Measurements from ENCODE around the gene LAMB4. TPM values are rescaled to one million over a fixed set of nuclear protein-coding genes. Genes with fewer than 3 reads are reported as not detected.

The LAMB4 gene
- total RNA-seq, 1 donor from 2014 or later: not detected

DNA sequence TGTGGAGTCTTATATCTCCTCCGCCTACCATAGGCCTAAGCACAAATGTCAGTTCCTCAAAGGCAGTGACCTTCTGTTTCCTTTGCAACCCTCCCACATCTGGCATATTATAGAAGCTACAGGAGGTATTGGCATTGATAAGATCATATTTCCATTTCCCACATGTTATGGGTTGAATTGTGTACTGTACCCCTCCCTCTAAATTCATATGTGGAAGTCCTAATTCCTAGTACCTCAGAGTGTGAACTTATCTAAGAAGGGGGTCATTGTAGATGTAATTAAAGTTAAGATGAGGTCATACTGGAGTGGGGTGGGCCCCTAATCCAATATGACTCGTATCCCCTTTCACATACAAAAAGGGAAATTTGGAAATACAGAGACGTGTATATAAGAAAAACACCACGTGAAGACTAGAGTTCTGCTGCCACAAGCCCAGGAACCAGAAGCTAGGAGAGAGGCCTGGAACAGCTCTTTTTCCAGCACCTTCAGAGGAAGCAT, 6.1 kb upstream of the LAMB4 start:
- Mint-ChIP-seq H3K4me1 (peaks cover 25% of the 10 kb centered on the region), H3K9me3 (peaks cover 9% of the 10 kb centered on the region), H3K36me3 (ENCODE audit: low read depth) (peaks cover 3% of the 10 kb centered on the region), H3K27me3 (peaks cover 10% of the 10 kb centered on the region), H3K4me3 (peak overlapping the region; percentile 66), H3K27ac (peak overlapping the region; percentile 93)
- no peak for DNase-seq
- intact Hi-C loops (cut with micrococcal nuclease): loop anchor here (5.0 kb wide), 2 partner anchors 244 to 319 kb away; partner anchors contain the start of gene DLD

DNA sequence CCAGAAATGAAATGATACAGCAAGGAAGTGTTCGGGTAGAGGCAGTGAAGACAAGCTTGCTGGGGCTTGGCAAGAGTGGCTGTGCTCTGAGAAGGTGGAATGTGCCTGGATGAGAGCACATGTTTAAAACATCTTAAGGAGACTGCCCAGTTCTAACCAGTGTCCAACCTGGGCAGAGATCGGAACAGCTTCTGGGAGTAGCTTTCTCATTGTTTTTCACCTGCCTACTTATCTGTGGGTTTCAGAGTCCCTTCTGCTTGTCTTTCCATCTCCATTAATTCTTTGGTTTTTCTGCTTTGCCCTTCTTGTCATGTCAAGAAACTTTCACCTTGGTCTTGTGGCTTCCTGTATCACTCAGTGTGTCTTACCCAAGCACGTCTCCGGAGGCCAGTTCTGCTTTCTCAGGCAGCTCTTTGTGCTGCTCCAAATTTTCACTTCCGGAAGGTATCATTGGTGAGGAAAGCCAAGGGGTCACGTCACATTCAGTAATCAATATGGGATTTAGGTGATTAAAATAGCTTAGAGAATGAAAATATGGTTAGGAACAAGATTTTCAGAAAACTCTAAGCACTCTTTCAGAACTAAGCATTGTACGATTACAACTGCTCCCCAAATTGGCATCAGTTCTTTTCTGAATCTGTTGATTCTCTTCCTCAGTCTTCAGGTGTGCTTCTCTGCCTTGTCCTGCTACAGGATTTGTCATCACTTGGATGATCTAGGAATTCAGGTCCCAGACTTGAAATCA, 5.5 kb upstream of the LAMB4 start:
- Mint-ChIP-seq H3K36me3 (ENCODE audit: low read depth) (peaks cover 3% of the 10 kb centered on the region), H3K4me1 (peaks cover 25% of the 10 kb centered on the region), H3K9me3 (peaks cover 9% of the 10 kb centered on the region), H3K27ac (peak overlapping the region; percentile 93), H3K27me3 (peaks cover 14% of the 10 kb centered on the region), H3K4me3 (peak overlapping the region; percentile 66)
- DNase-seq: peak; percentile 82
- intact Hi-C loops (cut with micrococcal nuclease): loop anchor here (5.0 kb wide), 2 partner anchors 243 to 318 kb away; partner anchors contain the start of gene DLD

DNA sequence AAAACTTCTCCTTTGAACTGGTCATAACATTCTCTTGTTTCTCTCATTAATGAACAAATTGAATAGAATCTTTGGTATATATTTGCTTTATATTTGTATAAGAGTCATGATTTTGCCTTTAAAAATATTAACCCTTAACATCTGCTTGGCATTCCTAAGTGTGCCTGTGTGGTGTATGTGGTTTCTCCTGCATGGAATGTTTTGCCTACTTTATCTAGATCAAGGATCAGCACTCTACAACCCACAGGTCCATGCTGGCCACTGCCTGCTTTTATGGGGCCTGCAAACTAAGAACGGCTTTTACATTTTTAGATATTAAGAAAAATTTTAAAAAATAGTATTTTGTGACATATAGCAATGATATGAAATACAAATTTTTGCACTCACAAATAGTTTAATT, 4.3 kb upstream of the LAMB4 start:
- H3K27me3 Mint-ChIP-seq: peaks cover 14% of the 10 kb centered on the region
- H3K9me3 Mint-ChIP-seq: peaks cover 9% of the 10 kb centered on the region
- intact Hi-C loops (cut with micrococcal nuclease): no loop called here
- H3K27ac Mint-ChIP-seq: no peak overlapping the region
- H3K4me1 Mint-ChIP-seq: peaks cover 25% of the 10 kb centered on the region
- no peak overlapping the region for H3K4me3 Mint-ChIP-seq
- no peak for DNase-seq
- peaks cover 3% of the 10 kb centered on the region for H3K36me3 Mint-ChIP-seq (ENCODE audit: low read depth)

- H3K27ac Mint-ChIP-seq: no peak overlapping the region
- H3K27me3 Mint-ChIP-seq: peaks cover 13% of the 10 kb centered on the region
These were observed 2.5 kb upstream of the LAMB4 start for GRCh38 chr7:108132551-108133265.

DNA sequence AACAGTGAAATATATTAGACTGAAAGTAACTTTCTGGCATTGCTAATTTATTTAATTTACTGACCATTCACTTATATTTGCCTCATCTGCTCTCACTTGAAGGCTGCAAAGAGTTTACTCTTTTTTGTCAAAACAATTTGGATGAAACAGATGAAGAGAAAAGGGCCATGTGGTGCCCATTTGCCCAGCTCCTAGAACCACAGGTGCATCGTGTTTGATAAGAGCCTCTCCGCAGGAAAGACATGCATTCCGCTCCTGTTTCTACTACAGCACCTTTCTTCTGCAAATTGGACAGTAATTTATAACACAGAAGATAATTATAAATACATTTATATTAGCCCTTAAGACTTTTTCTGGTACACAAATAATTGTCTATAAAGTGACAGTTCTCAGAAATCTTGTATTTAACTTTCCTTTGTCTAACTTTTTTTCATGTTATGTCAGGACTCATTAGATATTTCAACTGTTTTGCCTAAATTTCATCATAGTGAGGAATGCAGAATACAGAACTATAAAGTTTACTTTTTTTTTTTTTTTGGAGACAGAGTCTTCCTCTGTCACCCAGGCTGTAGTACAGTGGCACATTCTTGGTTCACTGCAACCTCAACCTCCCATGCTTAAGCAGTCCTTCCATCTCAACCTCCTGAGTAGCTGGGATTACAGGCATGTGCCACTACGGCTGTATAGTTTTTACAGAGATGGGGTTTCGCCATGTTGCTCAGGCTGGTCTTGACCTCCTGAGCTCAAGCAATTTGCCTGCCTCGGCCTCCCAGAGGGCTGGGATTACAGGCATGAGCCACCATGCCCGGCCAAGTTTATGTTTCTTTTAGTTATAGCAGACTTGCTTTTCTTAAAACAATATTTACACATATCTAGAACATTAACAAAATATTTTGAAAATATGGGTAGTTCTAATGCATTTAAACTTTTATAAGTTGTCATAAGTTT, 869 bp downstream of the LAMB4 start:
- Mint-ChIP-seq H3K9me3 (no peaks in the 10 kb centered on the region), H3K36me3 (ENCODE audit: low read depth) (no peaks in the 10 kb centered on the region), H3K27me3 (peaks cover 15% of the 10 kb centered on the region), H3K27ac (no peak overlapping the region), H3K4me1 (no peaks in the 10 kb centered on the region), H3K4me3 (no peak overlapping the region)
- intact Hi-C loops (cut with micrococcal nuclease): no loop called here
- no peak for DNase-seq

More at GRCh38 chr7:108132551-108133265, 2.5 kb upstream of the LAMB4 start:
- H3K9me3 Mint-ChIP-seq: peaks cover 8% of the 10 kb centered on the region
- intact Hi-C loops (cut with micrococcal nuclease): no loop called here
- H3K4me1 Mint-ChIP-seq: peaks cover 20% of the 10 kb centered on the region
- DNase-seq: no peak
- H3K36me3 Mint-ChIP-seq (ENCODE audit: low read depth): peaks cover 3% of the 10 kb centered on the region
- H3K4me3 Mint-ChIP-seq: no peak overlapping the region

GRCh38 chr7:108128514-108128913, 1.6 kb downstream of the LAMB4 start:
- Mint-ChIP-seq H3K36me3 (ENCODE audit: low read depth) (no peaks in the 10 kb centered on the region), H3K4me1 (no peaks in the 10 kb centered on the region), H3K9me3 (no peaks in the 10 kb centered on the region), H3K4me3 (no peak overlapping the region), H3K27me3 (peaks cover 15% of the 10 kb centered on the region), H3K27ac (no peak overlapping the region)
- no peak for DNase-seq
- intact Hi-C loops (cut with micrococcal nuclease): no loop called here

GRCh38 chr7:108127461-108127860, 2.7 kb downstream of the LAMB4 start:
- H3K27ac Mint-ChIP-seq: peak overlapping the region; percentile 17
- intact Hi-C loops (cut with micrococcal nuclease): no loop called here
- no peaks in the 10 kb centered on the region for H3K9me3 Mint-ChIP-seq
- H3K4me3 Mint-ChIP-seq: no peak overlapping the region
- H3K27me3 Mint-ChIP-seq: peaks cover 13% of the 10 kb centered on the region
- DNase-seq: no peak
- no peaks in the 10 kb centered on the region for H3K36me3 Mint-ChIP-seq (ENCODE audit: low read depth)
- H3K4me1 Mint-ChIP-seq: no peaks in the 10 kb centered on the region

DNA sequence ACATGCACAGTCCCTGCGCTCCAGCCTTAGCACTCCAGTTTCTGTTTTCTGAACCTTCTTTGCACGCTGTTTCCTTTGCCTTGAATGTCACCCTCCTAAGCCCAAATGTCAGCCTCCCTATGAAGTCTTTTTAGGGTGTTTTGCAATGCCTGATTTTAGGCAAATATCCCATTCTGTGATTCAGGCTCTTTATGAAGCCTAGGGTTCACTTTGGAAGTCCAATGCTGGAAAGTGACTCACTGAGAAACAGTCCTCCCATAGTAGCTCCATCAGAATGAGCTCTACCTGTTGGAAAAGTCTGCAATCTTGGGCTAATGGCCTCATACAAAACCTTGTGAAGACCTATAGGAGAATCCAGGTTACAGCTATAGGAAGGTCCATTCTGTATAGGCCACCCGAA, 5.3 kb downstream of the LAMB4 start:
- intact Hi-C loops (cut with micrococcal nuclease): no loop called here
- no peak overlapping the region for H3K4me3 Mint-ChIP-seq
- no peak overlapping the region for H3K27ac Mint-ChIP-seq
- no peaks in the 10 kb centered on the region for H3K9me3 Mint-ChIP-seq
- H3K36me3 Mint-ChIP-seq (ENCODE audit: low read depth): no peaks in the 10 kb centered on the region
- peaks cover 10% of the 10 kb centered on the region for H3K27me3 Mint-ChIP-seq
- no peak for DNase-seq
- H3K4me1 Mint-ChIP-seq: no peaks in the 10 kb centered on the region

GRCh38 chr7:108122181-108122580, 8.0 kb downstream of the LAMB4 start:
- Mint-ChIP-seq H3K27ac (no peak overlapping the region), H3K27me3 (peaks cover 8% of the 10 kb centered on the region), H3K4me3 (no peak overlapping the region), H3K36me3 (ENCODE audit: low read depth) (no peaks in the 10 kb centered on the region), H3K9me3 (no peaks in the 10 kb centered on the region), H3K4me1 (peaks cover 4% of the 10 kb centered on the region)
- intact Hi-C loops (cut with micrococcal nuclease): no loop called here
- DNase-seq: no peak

DNA sequence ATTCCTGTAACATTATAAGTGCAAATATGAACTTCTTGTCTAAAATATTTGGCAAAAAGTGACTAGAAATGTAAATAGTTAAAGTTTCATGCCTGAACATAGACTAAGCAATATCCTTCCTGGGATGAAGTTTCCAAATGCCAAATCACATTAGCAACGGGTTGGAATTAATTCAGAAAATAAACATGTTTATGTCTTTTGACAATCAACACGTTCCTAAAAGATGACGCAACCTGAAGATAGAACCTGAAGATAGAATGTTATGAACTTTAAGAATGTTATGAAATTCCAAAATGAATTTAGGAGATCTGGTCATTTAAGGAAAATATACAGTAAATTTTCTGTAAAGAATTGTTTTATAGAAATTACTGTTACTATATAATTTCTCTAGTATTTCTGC, 9.2 kb downstream of the LAMB4 start:
- no peak for DNase-seq
- intact Hi-C loops (cut with micrococcal nuclease): no loop called here
- H3K9me3 Mint-ChIP-seq: no peaks in the 10 kb centered on the region
- no peak overlapping the region for H3K27ac Mint-ChIP-seq
- peaks cover 8% of the 10 kb centered on the region for H3K27me3 Mint-ChIP-seq
- H3K4me1 Mint-ChIP-seq: peaks cover 4% of the 10 kb centered on the region
- no peak overlapping the region for H3K4me3 Mint-ChIP-seq
- H3K36me3 Mint-ChIP-seq (ENCODE audit: low read depth): no peaks in the 10 kb centered on the region

DNA sequence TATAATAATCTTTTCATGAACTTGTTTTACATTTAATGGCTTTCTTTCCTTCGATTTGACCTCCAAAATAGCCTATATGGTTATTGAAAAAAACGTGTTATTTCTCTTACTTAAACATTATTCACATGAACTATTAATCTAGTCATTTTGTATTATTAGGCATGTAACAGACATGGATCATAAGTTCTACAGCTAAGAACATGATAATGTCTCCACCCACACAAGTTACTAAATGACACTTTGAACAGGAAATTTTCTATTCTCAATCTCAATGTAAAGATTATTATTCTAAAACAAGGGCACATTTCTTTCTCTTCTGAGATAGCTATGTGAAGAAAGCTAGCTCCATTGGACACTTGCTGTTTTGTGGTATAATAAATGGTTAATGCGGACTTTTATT, 10.0 kb downstream of the LAMB4 start:
- no peak for DNase-seq
- H3K36me3 Mint-ChIP-seq (ENCODE audit: low read depth): no peaks in the 10 kb centered on the region
- H3K27ac Mint-ChIP-seq: no peak overlapping the region
- H3K9me3 Mint-ChIP-seq: no peaks in the 10 kb centered on the region
- intact Hi-C loops (cut with micrococcal nuclease): no loop called here
- peaks cover 8% of the 10 kb centered on the region for H3K27me3 Mint-ChIP-seq
- peaks cover 4% of the 10 kb centered on the region for H3K4me1 Mint-ChIP-seq
- no peak overlapping the region for H3K4me3 Mint-ChIP-seq

- no peak for DNase-seq
- H3K4me3 Mint-ChIP-seq: no peak overlapping the region
- no peak overlapping the region for H3K27ac Mint-ChIP-seq
- H3K4me1 Mint-ChIP-seq: peaks cover 4% of the 10 kb centered on the region
- no peaks in the 10 kb centered on the region for H3K9me3 Mint-ChIP-seq
- intact Hi-C loops (cut with micrococcal nuclease): no loop called here
- H3K36me3 Mint-ChIP-seq (ENCODE audit: low read depth): no peaks in the 10 kb centered on the region
- peaks cover 6% of the 10 kb centered on the region for H3K27me3 Mint-ChIP-seq
These were observed 11.2 kb downstream of the LAMB4 start for GRCh38 chr7:108118959-108119358.

DNA sequence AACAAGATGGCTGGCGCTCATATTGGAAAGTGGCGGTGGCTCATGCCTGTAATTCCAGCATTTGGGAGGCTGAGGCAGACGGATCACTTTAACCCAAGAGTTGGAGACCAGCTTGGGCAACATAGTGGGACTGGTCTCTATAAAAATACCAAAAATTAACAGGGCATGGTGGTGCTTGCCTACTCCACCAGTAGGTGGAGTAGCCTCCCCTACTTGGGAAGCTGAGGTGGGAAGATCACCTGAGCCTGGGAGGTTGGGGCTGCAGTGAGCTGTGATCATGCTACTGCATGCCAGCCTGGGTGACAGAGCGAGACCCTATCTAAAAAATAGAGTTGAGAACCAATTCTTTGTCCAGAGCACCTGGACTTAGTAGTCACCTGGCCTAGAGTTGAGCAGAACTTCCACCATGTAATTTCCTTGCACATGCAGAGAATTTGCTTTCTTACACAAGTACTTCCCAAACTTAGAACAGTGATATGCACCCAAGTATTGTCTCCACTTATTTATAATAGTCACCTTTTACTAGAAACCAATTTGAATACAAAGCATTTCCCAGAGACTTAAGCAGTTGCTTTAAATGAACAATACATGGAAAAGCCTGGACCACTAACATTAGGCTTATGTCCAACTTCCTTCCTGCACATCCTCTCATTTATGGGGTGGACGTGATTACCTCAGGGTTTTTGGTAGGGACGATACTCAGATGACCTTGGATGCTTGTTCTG, 15.9 kb downstream of the LAMB4 start:
- DNase-seq: peak; percentile 67
- Mint-ChIP-seq H3K4me3 (no peak overlapping the region), H3K27ac (no peak overlapping the region), H3K4me1 (no peaks in the 10 kb centered on the region), H3K9me3 (no peaks in the 10 kb centered on the region), H3K36me3 (ENCODE audit: low read depth) (no peaks in the 10 kb centered on the region), H3K27me3 (peaks cover 4% of the 10 kb centered on the region)
- intact Hi-C loops (cut with micrococcal nuclease): loop anchor here (1.0 to 5.0 kb wide), 2 partner anchors 32 to 383 kb away; no protein-coding TSS in a partner anchor

Data from activated CD4-positive, alpha-beta T cell treated with anti-CD3 and anti-CD28 coated beads, Interleukin-2, amount 10 ng/mL, durations not matched to agents 24 days and 14 days (primary cell).